Thymus (tissue), 11 donors: ENCODE measurements around the gene ZNF488. TPM values are rescaled to one million over a fixed set of nuclear protein-coding genes. Genes with fewer than 3 reads are reported as not detected.
A peak's percentile ranks its signal among the peaks of the same experiment; 100 is the strongest.

Source experiments
- DNase-seq, 9 donors: peaks; one replicate each; pipeline ENCODE4 v3.0.0-alpha.2; 2013; ENCODE audit warnings: low spot score in 9 of 9, low read depth in 6 of 9, missing footprints in 1 of 9
- H3K27ac ChIP-seq, 2 donors: one replicate each; pipeline ENCODE4 v1.5.1; 2013; ENCODE audit warnings: control low read depth in 1 of 2, low read depth in 1 of 2, low read length in 1 of 2, mild to moderate bottlenecking in 1 of 2, moderate library complexity in 1 of 2
- H3K27me3 ChIP-seq, 2 donors: one replicate each; pipeline ENCODE4 v1.5.1; 2013; ENCODE audit warnings: low read length in 1 of 2; ENCODE audit not compliant: control insufficient read depth in 2 of 2, insufficient read depth in 1 of 2
- H3K36me3 ChIP-seq, 2 donors: one replicate each; pipeline ENCODE4 v1.5.1; 2013; ENCODE audit warnings: low read length in 1 of 2, mild to moderate bottlenecking in 1 of 2, moderate library complexity in 1 of 2; ENCODE audit not compliant: control insufficient read depth in 2 of 2, insufficient read depth in 2 of 2
- H3K4me1 ChIP-seq, 2 donors: one replicate each; pipeline ENCODE4 v1.5.1; 2013; ENCODE audit warnings: low read length in 2 of 2; ENCODE audit not compliant: control insufficient read depth in 2 of 2, insufficient read depth in 2 of 2
- H3K4me3 ChIP-seq, 2 donors: one replicate each; pipeline ENCODE4 v1.5.1; 2013; ENCODE audit warnings: low read length in 2 of 2, control low read depth in 1 of 2, mild to moderate bottlenecking in 1 of 2
- H3K9me3 ChIP-seq, 2 donors: one replicate each; pipeline ENCODE4 v1.5.1; 2013; ENCODE audit warnings: low read length in 1 of 2, mild to moderate bottlenecking in 1 of 2; ENCODE audit not compliant: control insufficient read depth in 2 of 2, insufficient read depth in 1 of 2
- WGBS: extraction: QIAGEN DNeasy Blood & Tissue Kit; methylation state at CpG from one replicate; pipeline ENCODE4 v1.1.7; 2013; 5-methylcytosine and 5-hydroxymethylcytosine counted together
- polyA plus RNA-seq: library from polyadenylated mRNA; stranded (reverse); fragments of 200-250 nt; gene quantifications from one replicate; pipeline ENCODE4 v1.2.3, GENCODE V29; 2013
- total RNA-seq: library from RNA; stranded (reverse); fragments of 120-200 nt; gene quantifications from one replicate; pipeline ENCODE4 v1.2.4, GENCODE V29; 2013
- donor health status: healthy.

The ZNF488 gene
- total and polyA plus RNA-seq, 2 donors: 0.23 to 0.24 TPM

DNA sequence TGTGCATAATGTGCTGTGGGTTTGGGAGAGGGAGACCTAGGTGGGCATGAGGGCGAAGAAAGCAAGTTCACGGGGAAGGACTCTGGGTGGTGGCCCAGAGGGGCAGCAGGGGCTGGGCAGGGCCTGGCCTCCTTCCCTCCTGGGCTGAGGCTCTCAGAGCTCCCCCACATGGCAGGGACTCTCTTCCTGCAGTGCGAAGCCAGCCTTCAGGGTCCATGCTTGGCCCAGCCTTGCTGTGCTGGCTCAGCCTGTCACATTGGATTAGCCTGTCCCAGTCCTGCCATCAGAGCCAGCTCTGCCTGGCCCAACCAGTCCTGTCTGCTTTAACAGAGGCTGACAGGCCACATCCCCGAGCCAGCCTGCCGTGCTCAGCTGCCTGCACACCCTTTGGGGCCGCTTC lies 20.4 kb upstream of the ZNF488 start:
- no peak overlapping the region for H3K4me3 ChIP-seq
- 96% methylated on average over 6 of the region's 6 CpGs for WGBS
- H3K4me1 ChIP-seq: peaks cover 0 to 10% of the 10 kb centered on the region in 2 donors
- no peaks in the 10 kb centered on the region for H3K36me3 ChIP-seq
- H3K27ac ChIP-seq: no peak overlapping the region
- H3K27me3 ChIP-seq: no peaks in the 10 kb centered on the region
- peaks cover 0 to 5% of the 10 kb centered on the region in 2 donors for H3K9me3 ChIP-seq
- no peak for DNase-seq

DNA sequence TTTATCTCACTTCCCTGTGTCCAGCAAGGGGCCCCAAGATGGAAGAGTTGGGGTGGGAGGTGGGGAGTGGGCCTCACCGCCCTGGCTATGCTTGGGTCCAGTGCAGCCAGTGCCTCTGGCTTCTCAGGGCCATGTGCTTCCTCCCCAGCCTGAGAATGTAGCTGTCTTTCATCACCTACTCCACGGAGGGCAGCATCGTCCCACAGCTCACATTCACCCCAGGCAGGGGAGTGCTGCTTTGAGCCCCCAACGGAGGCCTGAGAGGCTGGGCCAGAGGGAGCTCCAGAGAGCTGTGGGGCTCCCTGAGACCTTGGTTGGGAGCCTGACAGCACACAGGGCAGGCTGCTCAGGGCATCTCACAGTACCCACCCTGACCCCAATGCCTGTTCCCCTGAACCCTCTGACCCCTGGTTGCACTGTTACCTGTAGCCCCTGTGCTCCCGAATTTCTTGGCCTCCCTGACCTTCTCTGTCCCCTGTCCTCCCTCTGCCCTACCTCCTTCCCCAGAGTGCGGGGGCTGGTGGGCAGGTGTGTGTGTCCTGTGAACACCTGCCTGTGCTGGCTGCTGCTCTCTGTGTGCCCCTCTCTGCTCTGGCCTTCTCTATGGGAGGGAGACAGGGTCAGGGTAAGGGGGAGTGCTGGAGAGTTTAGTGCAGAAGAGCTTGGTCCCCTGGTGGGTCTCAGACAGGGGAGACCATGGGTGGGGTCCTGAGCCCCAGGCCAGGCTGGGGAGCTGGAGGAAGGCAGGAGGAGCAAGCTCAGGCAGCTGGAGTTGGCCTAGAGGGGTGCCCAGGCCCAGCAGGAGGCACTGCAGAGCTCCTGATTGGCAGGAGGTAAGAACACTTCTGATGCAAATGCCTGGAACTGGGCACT lies 19.6 kb upstream of the ZNF488 start:
- H3K4me1 ChIP-seq: peaks cover 0 to 9% of the 10 kb centered on the region in 2 donors
- H3K9me3 ChIP-seq: peaks cover 0 to 5% of the 10 kb centered on the region in 2 donors
- 90% methylated on average over 6 of the region's 6 CpGs for WGBS
- H3K4me3 ChIP-seq: no peak overlapping the region
- H3K27me3 ChIP-seq: no peaks in the 10 kb centered on the region
- no peaks in the 10 kb centered on the region for H3K36me3 ChIP-seq
- DNase-seq: peak in 2 of 9 donors; percentile 21 to 32
- no peak overlapping the region for H3K27ac ChIP-seq

DNA sequence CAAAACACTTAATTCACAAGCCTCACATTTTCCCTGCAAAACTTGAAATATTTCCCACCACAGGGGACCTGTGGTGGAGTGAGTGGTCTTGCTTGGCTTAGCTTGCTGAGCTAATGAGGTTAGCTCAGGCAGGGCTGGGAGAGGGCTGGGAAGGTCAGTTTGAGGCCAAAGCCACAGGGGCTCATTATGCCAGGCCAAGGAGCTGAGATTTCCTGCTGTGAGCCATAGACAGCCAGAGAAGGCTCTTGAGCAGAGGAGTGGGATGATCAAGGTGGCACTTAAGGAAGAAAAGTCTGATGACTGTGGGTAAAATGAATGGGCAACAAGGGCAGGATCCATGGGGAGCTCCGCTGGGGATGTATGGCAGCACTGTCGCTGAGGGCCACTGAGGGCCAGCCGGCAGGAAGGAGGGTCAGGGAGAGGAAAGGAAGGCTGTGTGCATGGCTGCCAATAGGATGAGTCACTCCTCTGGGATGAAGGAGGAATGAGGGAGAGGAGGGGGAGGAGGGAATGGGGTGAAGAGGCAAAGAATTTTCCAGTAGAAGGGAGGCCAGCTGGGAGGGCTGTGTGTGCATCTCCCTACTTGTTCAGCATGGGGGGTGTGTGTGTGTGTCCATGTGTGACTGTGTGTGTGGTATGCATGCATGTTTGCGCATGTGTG lies 18.7 kb upstream of the ZNF488 start:
- Histone ChIP-seq H3K27me3 (no peaks in the 10 kb centered on the region), H3K4me3 (no peak overlapping the region), H3K36me3 (no peaks in the 10 kb centered on the region), H3K4me1 (peaks cover 0 to 9% of the 10 kb centered on the region in 2 donors), H3K27ac (no peak overlapping the region), H3K9me3 (peaks cover 0 to 5% of the 10 kb centered on the region in 2 donors)
- whole genome bisulfite sequencing: 95% methylated on average over 4 of the region's 4 CpGs
- DNase-seq: no peak

GRCh38 chr10:47401874-47402640 lies 18.0 kb upstream of the ZNF488 start:
- 97% methylated on average over 10 of the region's 10 CpGs for WGBS
- Histone ChIP-seq H3K9me3 (peaks cover 0 to 5% of the 10 kb centered on the region in 2 donors), H3K27ac (no peak overlapping the region), H3K4me1 (peaks cover 0 to 9% of the 10 kb centered on the region in 2 donors), H3K27me3 (no peaks in the 10 kb centered on the region), H3K36me3 (no peaks in the 10 kb centered on the region), H3K4me3 (no peak overlapping the region)
- no peak for DNase-seq

GRCh38 chr10:47401210-47401609 lies 17.1 kb upstream of the ZNF488 start:
- Histone ChIP-seq H3K4me3 (no peak overlapping the region), H3K36me3 (no peaks in the 10 kb centered on the region), H3K27ac (no peak overlapping the region), H3K4me1 (peaks cover 2 to 9% of the 10 kb centered on the region in 2 donors), H3K9me3 (peaks cover 0 to 5% of the 10 kb centered on the region in 2 donors), H3K27me3 (no peaks in the 10 kb centered on the region)
- DNase-seq: no peak
- 97% methylated on average over 4 of the region's 4 CpGs for WGBS

- no peaks in the 10 kb centered on the region for H3K36me3 ChIP-seq
- no peak overlapping the region for H3K4me3 ChIP-seq
- peaks cover 2 to 9% of the 10 kb centered on the region in 2 donors for H3K4me1 ChIP-seq
- no peaks in the 10 kb centered on the region for H3K27me3 ChIP-seq
- WGBS: over 99% methylated on average over 3 of the region's 3 CpGs
- no peak overlapping the region for H3K27ac ChIP-seq
- DNase-seq: no peak
- peaks cover 0 to 5% of the 10 kb centered on the region in 2 donors for H3K9me3 ChIP-seq
Observed at GRCh38 chr10:47400786-47401185, 16.7 kb upstream of the ZNF488 start.

GRCh38 chr10:47400251-47400650 lies 16.2 kb upstream of the ZNF488 start:
- Histone ChIP-seq H3K36me3 (no peaks in the 10 kb centered on the region), H3K4me3 (no peak overlapping the region), H3K9me3 (peaks cover 0 to 5% of the 10 kb centered on the region in 2 donors), H3K27ac (no peak overlapping the region), H3K4me1 (peaks cover 2 to 9% of the 10 kb centered on the region in 2 donors), H3K27me3 (no peaks in the 10 kb centered on the region)
- WGBS: over 99% methylated on average over 2 of the region's 2 CpGs
- DNase-seq: no peak

- WGBS: 96% methylated on average over 6 of the region's 6 CpGs
- no peak for DNase-seq
- H3K27me3 ChIP-seq: no peaks in the 10 kb centered on the region
- no peaks in the 10 kb centered on the region for H3K9me3 ChIP-seq
- peaks cover 0 to 2% of the 10 kb centered on the region in 2 donors for H3K4me1 ChIP-seq
- no peak overlapping the region for H3K4me3 ChIP-seq
- no peaks in the 10 kb centered on the region for H3K36me3 ChIP-seq
- H3K27ac ChIP-seq: no peak overlapping the region
Observed at GRCh38 chr10:47397256-47397655, 13.2 kb upstream of the ZNF488 start.
